Measurements from ENCODE around the gene ADAP2.
"Not testable (repeated sequence)": the region's sequence is repeated elsewhere in the genome, so short reads cannot be mapped to it uniquely, and the experiment has no call there.

The ADAP2 gene

GRCh38 chr17:30929081-30929633, 7.4 kb downstream of the ADAP2 start:
- DNase-seq (ENCODE audit: extremely low spot score): no peak
- TF ChIP-seq CTCF (IDR thresholded peaks at IDR 0.05; ENCODE audit: control extremely low read depth, extremely low read depth, low read depth, missing control alignments): no peak
- POLR2A ChIA-PET: no interaction called here
- CTCF ChIA-PET: interaction anchor here (0.8 to 1.1 kb wide), 2 partner anchors 10 to 14 kb away, joined by 3 read pairs; no protein-coding TSS in a partner anchor

- DNase-seq (ENCODE audit: extremely low spot score); POLR2A ChIA-PET: not testable (repeated sequence)
- CTCF ChIA-PET: interaction anchor here (0.8 to 3.4 kb wide), 2 partner anchors 10 to 14 kb away, joined by 3 to 13 read pairs; no protein-coding TSS in a partner anchor
Measured at GRCh38 chr17:30929861-30930260, 8.1 kb downstream of the ADAP2 start.

- DNase-seq (ENCODE audit: extremely low spot score): no peak
- ChIA-PET POLR2A (no interaction called here), CTCF (interaction anchor here (1.1 to 3.4 kb wide), 2 partner anchors 10 to 15 kb away, joined by 4 to 13 read pairs; no protein-coding TSS in a partner anchor)
- no peak for TF ChIP-seq CTCF (IDR thresholded peaks at IDR 0.05; ENCODE audit: control extremely low read depth, extremely low read depth, low read depth, missing control alignments)
Measured at GRCh38 chr17:30930495-30930894, 8.8 kb downstream of the ADAP2 start.

GRCh38 chr17:30931582-30931981, 9.8 kb downstream of the ADAP2 start:
- CTCF ChIA-PET: interaction anchor here (1.0 to 3.4 kb wide), 3 partner anchors 9 to 16 kb away, joined by 3 to 13 read pairs (median 4); no protein-coding TSS in a partner anchor
- POLR2A ChIA-PET; DNase-seq (ENCODE audit: extremely low spot score): not testable (repeated sequence)

- TF ChIP-seq CTCF (IDR thresholded peaks at IDR 0.05; ENCODE audit: control extremely low read depth, extremely low read depth, low read depth, missing control alignments): no peak
- DNase-seq (ENCODE audit: extremely low spot score): no peak
- CTCF ChIA-PET: interaction anchor here (1.3 kb wide), 1 partner anchor 38 kb away, joined by 3 read pairs; no protein-coding TSS in a partner anchor
- POLR2A ChIA-PET: no interaction called here
Measured at GRCh38 chr17:30933966-30934365, 12.2 kb downstream of the ADAP2 start.

GRCh38 chr17:30939051-30939689, 17.4 kb downstream of the ADAP2 start:
- POLR2A ChIA-PET: no interaction called here
- CTCF ChIA-PET: interaction anchor here (1.0 to 2.2 kb wide), 5 partner anchors 10 to 23 kb away, joined by 3 to 7 read pairs (median 3); partner anchors contain the start of gene ADAP2
- TF ChIP-seq CTCF (IDR thresholded peaks at IDR 0.05; ENCODE audit: control extremely low read depth, extremely low read depth, low read depth, missing control alignments): no peak
- DNase-seq (ENCODE audit: extremely low spot score): peak; percentile 48

GRCh38 chr17:30942308-30943079, 20.7 kb downstream of the ADAP2 start:
- ChIA-PET CTCF (no interaction called here), POLR2A (no interaction called here)
- no peak for DNase-seq (ENCODE audit: extremely low spot score)
- no peak for TF ChIP-seq CTCF (IDR thresholded peaks at IDR 0.05; ENCODE audit: control extremely low read depth, extremely low read depth, low read depth, missing control alignments)
